ENCODE data around the gene DDR2. TPM values are rescaled to one million over a fixed set of nuclear protein-coding genes. Genes with fewer than 3 reads are reported as not detected.

The DDR2 gene
- total RNA-seq, 1 experiment from 2014 or later, result 1.9 TPM

DNA sequence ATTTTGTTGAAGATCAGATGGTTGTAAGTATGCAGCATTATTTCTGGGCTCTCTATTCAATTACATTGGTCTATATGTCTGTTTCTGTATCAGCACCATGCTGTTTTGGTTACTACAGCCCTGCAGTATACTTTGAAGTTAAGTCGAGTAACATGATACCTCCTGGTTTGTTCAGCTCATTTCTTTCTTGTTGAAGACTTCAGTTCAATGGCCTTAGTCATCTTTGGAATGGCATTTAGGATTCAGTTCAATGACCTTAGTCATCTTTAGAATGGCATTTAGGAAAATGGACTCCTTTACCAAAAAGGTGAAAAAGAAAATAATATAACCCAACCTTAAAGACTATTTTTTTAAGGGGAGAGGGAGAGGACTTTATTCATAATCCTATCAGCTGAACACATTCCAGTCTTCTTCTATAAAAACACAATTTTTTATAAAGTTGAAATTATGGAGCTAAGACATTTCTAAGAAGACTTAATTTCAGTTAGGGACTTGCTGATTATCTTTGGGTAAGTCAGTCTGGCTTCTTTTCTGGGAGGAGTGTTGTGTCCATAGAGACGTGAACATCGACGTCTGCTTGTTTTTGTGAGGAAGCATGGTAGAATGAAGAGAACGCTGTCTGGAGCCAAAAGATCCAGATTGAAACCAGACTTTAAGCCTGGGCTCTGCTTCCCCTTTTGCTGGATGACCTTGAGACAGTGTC, 48.3 kb downstream of the DDR2 start:
- Histone ChIP-seq H3K4me1 (ENCODE audit: control insufficient read depth, insufficient read depth, low read length) (peaks cover 10% of the 10 kb centered on the region), H3K36me3 (ENCODE audit: control insufficient read depth, insufficient read depth, low read length) (no peaks in the 10 kb centered on the region), H3K27me3 (ENCODE audit: control insufficient read depth, insufficient read depth, low read length) (no peaks in the 10 kb centered on the region), H3K4me3 (ENCODE audit: low read depth in 2 of 2, low read length in 2 of 2) (no peak overlapping the region), H3K9me3 (ENCODE audit: control insufficient read depth, insufficient read depth, low read depth, low read length) (no peaks in the 10 kb centered on the region), H3K27ac (ENCODE audit: low read length) (no peak overlapping the region)
- intact Hi-C loops (cut with micrococcal nuclease; ENCODE audit: unreplicated experiment), result no loop called here
- in situ Hi-C loops (cut with HindIII; ENCODE audit: low pct_unique_long_range_greater_than_20kb, low sequenced_read_pairs), result no loop called here
- BruUV-seq (replicated peaks), result no TSS peak
- TF ChIP-seq SIN3A (IDR thresholded peaks at IDR 0.05; ENCODE audit: borderline replicate concordance, insufficient read depth, low read depth, low read length) (no peak), TCF7L2 (IDR thresholded peaks at IDR 0.05; ENCODE audit: low read depth, low read length) (no peak), POLR2AphosphoS5 (IDR thresholded peaks at IDR 0.05; ENCODE audit: low read depth, low read length) (no peak)
- TF ChIP-seq, protein P1, sequence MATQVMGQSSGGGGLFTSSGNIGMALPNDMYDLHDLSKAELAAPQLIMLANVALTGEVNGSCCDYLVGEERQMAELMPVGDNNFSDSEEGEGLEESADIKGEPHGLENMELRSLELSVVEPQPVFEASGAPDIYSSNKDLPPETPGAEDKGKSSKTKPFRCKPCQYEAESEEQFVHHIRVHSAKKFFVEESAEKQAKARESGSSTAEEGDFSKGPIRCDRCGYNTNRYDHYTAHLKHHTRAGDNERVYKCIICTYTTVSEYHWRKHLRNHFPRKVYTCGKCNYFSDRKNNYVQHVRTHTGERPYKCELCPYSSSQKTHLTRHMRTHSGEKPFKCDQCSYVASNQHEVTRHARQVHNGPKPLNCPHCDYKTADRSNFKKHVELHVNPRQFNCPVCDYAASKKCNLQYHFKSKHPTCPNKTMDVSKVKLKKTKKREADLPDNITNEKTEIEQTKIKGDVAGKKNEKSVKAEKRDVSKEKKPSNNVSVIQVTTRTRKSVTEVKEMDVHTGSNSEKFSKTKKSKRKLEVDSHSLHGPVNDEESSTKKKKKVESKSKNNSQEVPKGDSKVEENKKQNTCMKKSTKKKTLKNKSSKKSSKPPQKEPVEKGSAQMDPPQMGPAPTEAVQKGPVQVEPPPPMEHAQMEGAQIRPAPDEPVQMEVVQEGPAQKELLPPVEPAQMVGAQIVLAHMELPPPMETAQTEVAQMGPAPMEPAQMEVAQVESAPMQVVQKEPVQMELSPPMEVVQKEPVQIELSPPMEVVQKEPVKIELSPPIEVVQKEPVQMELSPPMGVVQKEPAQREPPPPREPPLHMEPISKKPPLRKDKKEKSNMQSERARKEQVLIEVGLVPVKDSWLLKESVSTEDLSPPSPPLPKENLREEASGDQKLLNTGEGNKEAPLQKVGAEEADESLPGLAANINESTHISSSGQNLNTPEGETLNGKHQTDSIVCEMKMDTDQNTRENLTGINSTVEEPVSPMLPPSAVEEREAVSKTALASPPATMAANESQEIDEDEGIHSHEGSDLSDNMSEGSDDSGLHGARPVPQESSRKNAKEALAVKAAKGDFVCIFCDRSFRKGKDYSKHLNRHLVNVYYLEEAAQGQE (IDR thresholded peaks at IDR 0.05; ENCODE audit: insufficient read depth in 1 of 2, low read depth in 2 of 2, low read length in 1 of 2), result no peak
- TF ChIP-seq, protein P2, sequence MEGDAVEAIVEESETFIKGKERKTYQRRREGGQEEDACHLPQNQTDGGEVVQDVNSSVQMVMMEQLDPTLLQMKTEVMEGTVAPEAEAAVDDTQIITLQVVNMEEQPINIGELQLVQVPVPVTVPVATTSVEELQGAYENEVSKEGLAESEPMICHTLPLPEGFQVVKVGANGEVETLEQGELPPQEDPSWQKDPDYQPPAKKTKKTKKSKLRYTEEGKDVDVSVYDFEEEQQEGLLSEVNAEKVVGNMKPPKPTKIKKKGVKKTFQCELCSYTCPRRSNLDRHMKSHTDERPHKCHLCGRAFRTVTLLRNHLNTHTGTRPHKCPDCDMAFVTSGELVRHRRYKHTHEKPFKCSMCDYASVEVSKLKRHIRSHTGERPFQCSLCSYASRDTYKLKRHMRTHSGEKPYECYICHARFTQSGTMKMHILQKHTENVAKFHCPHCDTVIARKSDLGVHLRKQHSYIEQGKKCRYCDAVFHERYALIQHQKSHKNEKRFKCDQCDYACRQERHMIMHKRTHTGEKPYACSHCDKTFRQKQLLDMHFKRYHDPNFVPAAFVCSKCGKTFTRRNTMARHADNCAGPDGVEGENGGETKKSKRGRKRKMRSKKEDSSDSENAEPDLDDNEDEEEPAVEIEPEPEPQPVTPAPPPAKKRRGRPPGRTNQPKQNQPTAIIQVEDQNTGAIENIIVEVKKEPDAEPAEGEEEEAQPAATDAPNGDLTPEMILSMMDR (IDR thresholded peaks at IDR 0.05), result no peak
- ATAC-seq (no peak), DNase-seq (ENCODE audit: low read depth, low spot score) (no peak)
- POLR2A ChIA-PET, result no interaction called here
- CTCF ChIA-PET, result no interaction called here

DNA sequence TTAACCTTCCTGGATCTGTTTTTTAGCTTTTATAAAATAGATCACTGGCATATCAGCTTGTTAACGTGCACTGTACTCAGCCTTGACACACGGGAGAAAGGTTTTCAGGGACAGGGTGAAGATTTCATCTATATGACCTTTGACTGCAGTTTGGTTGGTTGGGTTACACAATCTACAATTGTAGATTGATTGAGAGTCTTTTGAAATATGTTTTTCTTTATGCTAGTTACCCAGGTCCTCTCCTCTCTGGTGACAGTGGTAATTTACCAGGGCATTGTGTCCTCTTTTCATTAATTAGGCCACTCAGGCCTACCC, 48.8 kb downstream of the DDR2 start:
- Histone ChIP-seq H3K4me1 (ENCODE audit: control insufficient read depth, insufficient read depth, low read length) (peaks cover 10% of the 10 kb centered on the region), H3K27me3 (ENCODE audit: control insufficient read depth, insufficient read depth, low read length) (no peaks in the 10 kb centered on the region), H3K27ac (ENCODE audit: low read length) (no peak overlapping the region), H3K9me3 (ENCODE audit: control insufficient read depth, insufficient read depth, low read depth, low read length) (no peaks in the 10 kb centered on the region), H3K36me3 (ENCODE audit: control insufficient read depth, insufficient read depth, low read length) (no peaks in the 10 kb centered on the region), H3K4me3 (ENCODE audit: low read depth in 2 of 2, low read length in 2 of 2) (no peak overlapping the region)
- ATAC-seq (no peak), DNase-seq (ENCODE audit: low read depth, low spot score) (no peak)
- ChIA-PET CTCF (no interaction called here), POLR2A (no interaction called here)
- TF ChIP-seq, protein P2 (IDR thresholded peaks at IDR 0.05), result no peak
- TF ChIP-seq POLR2AphosphoS5 (IDR thresholded peaks at IDR 0.05; ENCODE audit: low read depth, low read length), result no peak
- no peak for TF ChIP-seq SIN3A (IDR thresholded peaks at IDR 0.05; ENCODE audit: borderline replicate concordance, insufficient read depth, low read depth, low read length)
- TF ChIP-seq TCF7L2 (IDR thresholded peaks at IDR 0.05; ENCODE audit: low read depth, low read length), result no peak
- TF ChIP-seq, protein P1 (IDR thresholded peaks at IDR 0.05; ENCODE audit: insufficient read depth in 1 of 2, low read depth in 2 of 2, low read length in 1 of 2), result no peak
- in situ Hi-C loops (cut with HindIII; ENCODE audit: low pct_unique_long_range_greater_than_20kb, low sequenced_read_pairs) (no loop called here), intact Hi-C loops (cut with micrococcal nuclease; ENCODE audit: unreplicated experiment) (no loop called here)
- BruUV-seq (replicated peaks), result no TSS peak
